Coronary artery (tissue), 2 donors: ENCODE measurements around the gene CBR4.
A peak's percentile ranks its signal among the peaks of the same experiment; 100 is the strongest.

Experiments used
- DNase-seq: peaks from one replicate; pipeline ENCODE4 v3.0.0-alpha.2; 2017; ENCODE audit warnings: low spot score
- H3K27ac ChIP-seq, 2 donors: fragments of 200-600 bp; sonication (generic); one replicate each; pipeline ENCODE4 v1.5.1; 2016 to 2019
- H3K4me3 ChIP-seq: fragments of 200-600 bp; sonication (generic); 2 replicates; pipeline ENCODE4 v1.5.1; 2016; ENCODE audit warnings: mild to moderate bottlenecking, moderate library complexity
- CTCF ChIP-seq: fragments of 200-600 bp; sonication (generic); IDR thresholded peaks from one replicate; pipeline ENCODE4 v1.5.1; 2019; ENCODE audit warnings: antibody characterized with exemption

CBR4 gene

GRCh38 chr4:169050881-169051760 is 41.1 kb upstream of the CBR4 start:
- Histone ChIP-seq H3K4me3 (no peak overlapping the region), H3K27ac (peak overlapping the region in 1 of 2 donors; percentile 66)
- no peak for DNase-seq
- no peak for TF ChIP-seq CTCF

- TF ChIP-seq CTCF: no peak
- no peak for DNase-seq
- H3K27ac ChIP-seq: peak overlapping the region in 1 of 2 donors; percentile 66
- H3K4me3 ChIP-seq: no peak overlapping the region
Measured at GRCh38 chr4:169050284-169050683, 40.2 kb upstream of the CBR4 start.

- TF ChIP-seq CTCF: no peak
- no peak for DNase-seq
- no peak overlapping the region for H3K27ac ChIP-seq
Measured at GRCh38 chr4:169048868-169049414, 38.9 kb upstream of the CBR4 start.

GRCh38 chr4:169047956-169048355 is 37.9 kb upstream of the CBR4 start:
- Histone ChIP-seq H3K27ac (no peak overlapping the region), H3K4me3 (no peak overlapping the region)
- TF ChIP-seq CTCF: no peak
- no peak for DNase-seq

More at GRCh38 chr4:169048868-169049414, 38.9 kb upstream of the CBR4 start:
- no peak overlapping the region for H3K4me3 ChIP-seq

GRCh38 chr4:169045862-169046584 is 36.0 kb upstream of the CBR4 start:
- Histone ChIP-seq H3K4me3 (no peak overlapping the region), H3K27ac (no peak overlapping the region)
- no peak for TF ChIP-seq CTCF
- DNase-seq: no peak

- no peak overlapping the region for H3K27ac ChIP-seq
- no peak for TF ChIP-seq CTCF
- H3K4me3 ChIP-seq: no peak overlapping the region
- DNase-seq: no peak
Measured at GRCh38 chr4:169044714-169045447, 34.8 kb upstream of the CBR4 start.
